LNCaP clone FGC (cell line): ENCODE results near the gene MS4A15.
"Not testable (repeated sequence)": the region's sequence is repeated elsewhere in the genome, so short reads cannot be mapped to it uniquely, and the experiment has no call there.

Experiments
- DNase-seq: peaks from one replicate; pipeline ENCODE4 v3.0.0-alpha.2; 2011; ENCODE audit warnings: low read depth
- H3K4me3 ChIP-seq: 2 replicates; pipeline ENCODE4 v1.5.1; 2011; ENCODE audit warnings: mild to moderate bottlenecking, low read depth, low read length, control low read depth
- CTCF ChIP-seq: IDR thresholded peaks from 2 replicates; pipeline ENCODE4 v1.5.1; 2012; ENCODE audit warnings: mild to moderate bottlenecking; ENCODE audit not compliant: control insufficient read depth, insufficient read depth; ENCODE audit errors: extremely low read depth

Gene MS4A15

GRCh38 chr11:60750911-60751310, 5.8 kb upstream of the MS4A15 start:
- no peak for TF ChIP-seq CTCF
- DNase-seq, result no peak
- no peak overlapping the region for H3K4me3 ChIP-seq

GRCh38 chr11:60753309-60753708, 3.4 kb upstream of the MS4A15 start:
- no peak overlapping the region for H3K4me3 ChIP-seq
- no peak for DNase-seq
- no peak for TF ChIP-seq CTCF

DNA sequence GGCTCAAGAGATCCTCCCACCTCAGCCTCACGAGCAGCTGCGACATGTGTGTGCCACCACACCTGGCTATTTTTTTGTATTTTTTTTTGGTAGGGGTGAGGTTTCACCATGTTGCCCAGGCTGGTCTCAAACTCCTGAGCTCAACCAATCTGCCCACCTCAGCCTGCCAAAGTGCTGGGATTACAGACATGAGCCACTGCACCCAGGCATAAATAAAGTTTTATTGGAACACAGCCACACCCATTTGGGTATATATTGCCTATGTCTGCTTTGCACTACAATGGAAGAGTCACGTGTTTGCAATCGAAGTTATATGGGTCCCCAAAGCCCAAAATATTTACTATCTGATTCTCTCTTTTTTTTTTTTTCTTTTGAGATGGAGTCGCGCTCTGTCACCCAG, 1.8 kb upstream of the MS4A15 start:
- TF ChIP-seq CTCF, result no peak
- H3K4me3 ChIP-seq, result no peak overlapping the region
- DNase-seq, result no peak

GRCh38 chr11:60757231-60757800, 649 bp downstream of the MS4A15 start:
- DNase-seq, result no peak
- H3K4me3 ChIP-seq, result no peak overlapping the region
- TF ChIP-seq CTCF, result no peak

GRCh38 chr11:60758671-60759070, 2.0 kb downstream of the MS4A15 start:
- not testable (repeated sequence) for H3K4me3 ChIP-seq, DNase-seq

GRCh38 chr11:60759438-60760225, 3.0 kb downstream of the MS4A15 start:
- DNase-seq, H3K4me3 ChIP-seq: not testable (repeated sequence)

GRCh38 chr11:60761436-60762190, 4.9 kb downstream of the MS4A15 start:
- no peak for DNase-seq
- H3K4me3 ChIP-seq, result no peak overlapping the region
- TF ChIP-seq CTCF, result no peak
